ENCODE data around the gene NCOA3.
"Not testable (repeated sequence)": the region's sequence is repeated elsewhere in the genome, so short reads cannot be mapped to it uniquely, and the experiment has no call there.

The NCOA3 gene

DNA sequence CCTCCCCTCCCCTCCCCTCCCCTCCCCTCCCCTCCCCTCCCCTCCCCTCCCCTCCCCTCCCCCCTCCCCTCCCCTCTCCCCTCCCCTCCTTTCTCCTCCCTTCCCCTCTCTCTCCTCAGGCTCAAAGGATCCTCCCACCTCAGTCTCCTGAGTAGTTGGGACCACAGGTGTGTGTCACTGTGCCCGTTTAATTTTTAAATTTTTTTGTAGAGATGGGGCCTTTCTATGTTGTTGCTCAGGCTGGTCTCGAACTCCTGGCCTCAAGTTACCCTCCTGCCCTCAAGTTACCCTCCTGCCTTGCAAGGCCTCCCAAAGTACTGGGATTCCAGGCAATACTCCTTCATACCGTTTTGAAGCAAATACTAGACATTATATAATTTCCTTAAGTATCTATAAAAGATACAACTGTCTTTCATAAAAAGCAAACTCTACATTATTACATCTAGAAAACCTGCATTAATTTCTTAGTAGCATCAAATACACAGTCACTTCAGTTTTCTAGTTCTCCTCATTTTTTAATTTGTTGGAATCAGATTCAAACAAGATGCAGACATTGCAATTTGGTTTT, 39.8 kb downstream of the NCOA3 start:
- no peak for DNase-seq

DNA sequence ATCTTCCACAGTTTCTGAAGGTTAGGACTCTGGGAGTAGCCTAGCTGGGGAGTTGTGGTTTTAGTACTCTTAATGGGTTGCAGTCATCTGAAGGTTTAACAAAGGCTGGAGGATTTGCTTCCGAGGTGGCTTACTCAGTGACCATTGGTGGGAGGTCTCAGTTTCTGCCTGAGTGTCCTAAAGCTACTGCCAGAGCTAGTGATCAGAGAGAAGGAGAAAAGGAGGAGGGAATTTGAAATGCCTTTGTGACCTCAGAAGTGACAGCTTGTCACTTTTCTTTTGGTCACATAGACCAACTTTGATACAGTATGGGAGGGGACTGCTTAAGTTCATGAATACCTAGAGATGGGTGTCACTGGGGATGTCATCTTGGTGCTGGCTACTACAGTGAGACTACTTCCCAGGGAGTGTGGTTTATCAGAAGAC, 41.3 kb downstream of the NCOA3 start:
- no peak for DNase-seq

DNA sequence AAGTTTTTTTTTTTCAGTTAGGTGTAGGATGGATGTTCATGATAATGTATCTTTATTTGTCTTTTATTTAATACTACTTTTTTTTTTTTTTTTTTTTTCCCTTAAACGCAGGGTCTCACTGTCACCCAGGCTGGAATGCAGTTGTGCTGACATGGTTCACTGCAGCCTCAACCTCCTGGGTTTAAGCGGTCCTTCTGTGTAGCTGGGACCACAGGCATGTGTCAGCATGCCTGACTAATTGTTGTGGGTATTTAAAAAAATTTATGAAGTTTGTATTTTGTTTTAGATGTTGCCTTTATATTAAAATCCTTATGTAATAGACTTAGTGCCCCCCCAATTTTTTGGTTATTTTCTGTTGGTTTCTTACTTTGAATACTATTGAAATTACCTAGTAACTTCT, 42.6 kb downstream of the NCOA3 start:
- no peak for DNase-seq

DNA sequence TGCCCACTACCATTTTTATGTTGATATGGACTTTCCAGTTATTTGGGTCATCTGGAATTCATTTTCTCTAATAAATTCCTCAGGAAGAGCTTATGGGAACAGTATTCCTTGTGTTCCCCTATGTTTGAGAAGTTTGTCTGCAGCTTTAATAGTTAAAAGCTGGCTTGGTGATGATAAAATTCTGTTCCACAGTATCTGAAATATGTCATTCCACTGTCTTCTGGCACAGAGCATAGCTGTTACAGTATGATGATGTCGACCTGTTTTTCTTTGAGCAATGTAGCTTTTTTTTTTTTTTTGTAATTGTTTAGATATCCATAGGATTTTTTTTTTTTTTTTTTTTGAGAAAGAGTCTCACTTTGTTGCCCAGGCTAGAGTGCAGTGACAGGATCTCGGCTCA, 43.2 kb downstream of the NCOA3 start:
- DNase-seq, result no peak

DNA sequence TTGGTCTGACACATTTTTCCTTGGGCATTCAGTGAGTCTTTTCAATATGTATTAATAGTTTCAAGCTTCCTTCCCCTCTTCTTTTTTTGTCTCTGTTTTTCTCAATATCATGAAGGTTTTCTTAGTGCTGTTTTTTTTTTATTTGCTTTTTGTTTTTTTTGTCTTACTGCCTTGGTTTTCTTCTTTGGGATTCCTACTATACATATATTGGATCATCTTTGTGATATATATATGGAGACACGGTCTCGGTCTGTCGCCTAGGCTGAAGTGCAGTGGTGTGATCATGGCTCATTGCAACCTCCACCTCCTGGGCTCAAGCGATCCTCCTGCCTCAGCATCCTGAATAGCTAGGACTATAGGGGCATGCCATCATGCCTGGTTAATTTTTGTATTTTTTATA, 43.8 kb downstream of the NCOA3 start:
- DNase-seq, result no peak

DNA sequence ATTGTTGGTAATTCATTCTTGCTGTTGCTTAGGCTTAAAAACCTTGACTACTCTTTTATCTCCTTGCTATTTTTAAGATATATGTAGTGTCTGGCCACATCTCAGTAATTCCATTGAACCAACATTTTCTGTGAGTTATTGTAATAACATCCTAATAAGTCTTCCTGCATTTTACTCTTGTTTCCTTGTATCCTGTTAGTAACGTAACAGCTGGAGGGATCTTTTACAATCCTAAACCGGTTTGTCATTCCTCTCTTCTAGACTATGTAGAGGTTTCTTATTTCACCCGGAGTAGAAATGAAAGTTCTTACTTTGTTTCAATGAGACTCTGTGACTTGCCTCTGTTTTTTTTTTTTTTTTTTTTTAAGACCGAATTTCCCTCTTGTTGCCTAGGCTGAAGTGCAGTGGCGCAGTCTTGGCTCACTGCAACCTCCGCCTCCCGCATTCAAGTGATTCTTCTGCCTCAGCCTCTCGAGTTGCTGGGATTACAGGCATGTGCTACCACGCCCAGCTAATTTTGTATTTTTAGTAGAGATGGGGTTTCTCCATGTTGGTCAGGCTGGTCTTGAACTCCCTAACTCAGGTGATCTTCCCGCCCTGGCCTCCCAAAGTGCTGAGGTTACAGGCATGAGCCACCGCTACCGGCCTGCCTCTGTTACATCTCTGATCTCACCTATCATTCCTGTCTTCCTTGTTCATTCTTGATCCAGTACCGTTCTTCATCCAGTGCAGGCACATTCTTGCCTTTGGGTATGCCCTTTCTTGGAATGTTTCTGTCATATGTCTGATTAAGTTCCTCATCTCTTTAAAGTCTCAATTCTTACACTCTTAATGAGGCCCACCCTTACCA, 44.7 kb downstream of the NCOA3 start:
- no peak for DNase-seq

DNA sequence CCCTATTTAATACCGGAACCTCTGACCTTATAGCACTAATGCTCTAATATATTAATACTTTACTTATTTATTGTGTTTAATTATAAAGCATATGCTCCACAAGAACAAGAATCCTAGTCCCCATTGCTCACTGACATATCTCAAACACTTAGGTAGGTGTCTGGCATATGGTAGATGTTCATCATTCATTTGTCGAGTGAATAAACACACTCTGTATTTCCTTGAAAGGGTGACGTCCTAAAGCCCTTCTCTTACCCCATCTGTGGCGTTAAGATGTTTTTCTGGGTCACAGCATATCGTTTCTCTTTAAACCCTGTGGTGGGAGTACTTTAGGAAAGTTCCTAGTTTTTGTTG, 45.3 kb downstream of the NCOA3 start:
- no peak for DNase-seq

DNA sequence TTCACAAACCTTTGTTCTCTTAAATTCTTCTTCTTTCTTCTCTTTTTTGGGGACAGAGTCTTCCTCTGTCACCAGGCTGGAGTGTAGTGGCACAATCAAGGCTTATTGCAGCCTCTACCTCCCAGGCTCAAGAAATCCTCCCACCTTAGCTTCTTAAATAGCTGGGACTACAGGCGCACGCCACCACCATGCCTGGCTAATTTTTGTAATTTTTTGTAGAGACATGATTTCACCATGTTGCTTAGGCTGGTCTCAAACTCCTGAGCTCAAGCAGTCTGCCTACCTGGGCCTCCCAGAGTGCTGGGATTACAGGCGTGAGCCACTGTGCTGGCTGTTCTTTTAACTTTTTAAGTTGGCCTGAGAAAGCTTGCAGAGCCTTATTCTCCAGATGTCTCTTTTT, 48.0 kb downstream of the NCOA3 start:
- no peak for DNase-seq

DNA sequence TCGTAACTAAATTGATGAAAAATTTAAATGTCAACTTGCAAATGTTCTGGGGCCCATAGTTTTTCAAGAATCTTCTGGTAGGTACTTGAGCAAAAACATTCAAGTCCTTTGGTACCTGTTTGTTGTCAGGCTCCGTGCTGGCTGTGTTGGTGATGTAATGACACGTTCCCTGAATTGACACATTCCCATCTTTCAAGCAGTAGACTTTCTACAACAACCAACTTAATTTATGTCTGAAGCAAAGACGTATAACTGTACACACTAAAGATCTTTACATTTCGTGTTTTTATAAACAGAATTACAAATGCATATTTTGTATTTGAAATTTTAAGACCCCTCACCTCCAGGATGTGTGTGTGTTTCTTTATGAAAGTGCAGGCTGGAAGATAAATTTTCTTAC, 49.5 kb downstream of the NCOA3 start:
- DNase-seq, result no peak

DNA sequence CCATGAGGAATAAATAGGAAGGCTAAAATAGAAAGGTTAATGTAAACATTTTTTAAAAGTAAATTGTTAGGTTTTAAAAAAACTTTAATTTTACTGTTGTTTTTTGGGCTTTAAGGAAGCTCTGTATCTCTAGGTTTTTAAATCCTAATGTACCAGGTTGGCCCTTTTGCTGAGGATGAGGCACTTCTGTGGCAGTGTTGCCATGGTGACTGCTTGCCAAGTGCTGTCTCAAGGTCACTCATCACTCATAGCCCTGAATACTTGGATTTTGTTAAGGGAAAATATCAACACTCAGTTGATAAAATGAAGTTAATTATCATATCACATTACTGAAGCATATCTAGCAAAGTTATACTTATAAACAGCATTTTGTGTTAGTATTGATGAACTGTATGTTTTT, 50.2 kb downstream of the NCOA3 start:
- no peak for DNase-seq

DNA sequence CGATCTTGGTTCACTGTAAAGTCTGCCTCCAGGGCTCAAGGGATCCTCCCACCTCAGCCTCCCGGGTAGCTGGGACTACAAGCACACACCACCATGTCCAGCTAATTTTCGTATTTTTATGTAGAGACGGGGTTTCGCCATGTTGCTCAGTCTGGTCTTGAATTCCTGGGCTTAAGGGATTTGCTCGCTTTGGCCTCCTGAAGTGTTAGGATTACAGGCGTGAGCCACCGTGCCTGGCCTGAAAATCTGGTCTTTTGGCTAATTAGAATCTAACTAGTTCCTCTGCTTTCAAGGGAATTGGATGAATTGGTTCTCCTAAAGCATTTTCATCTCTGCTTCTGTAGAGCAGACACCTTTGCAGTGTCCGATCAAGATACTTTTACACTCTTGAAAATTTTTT, 51.3 kb downstream of the NCOA3 start:
- no peak for DNase-seq

DNA sequence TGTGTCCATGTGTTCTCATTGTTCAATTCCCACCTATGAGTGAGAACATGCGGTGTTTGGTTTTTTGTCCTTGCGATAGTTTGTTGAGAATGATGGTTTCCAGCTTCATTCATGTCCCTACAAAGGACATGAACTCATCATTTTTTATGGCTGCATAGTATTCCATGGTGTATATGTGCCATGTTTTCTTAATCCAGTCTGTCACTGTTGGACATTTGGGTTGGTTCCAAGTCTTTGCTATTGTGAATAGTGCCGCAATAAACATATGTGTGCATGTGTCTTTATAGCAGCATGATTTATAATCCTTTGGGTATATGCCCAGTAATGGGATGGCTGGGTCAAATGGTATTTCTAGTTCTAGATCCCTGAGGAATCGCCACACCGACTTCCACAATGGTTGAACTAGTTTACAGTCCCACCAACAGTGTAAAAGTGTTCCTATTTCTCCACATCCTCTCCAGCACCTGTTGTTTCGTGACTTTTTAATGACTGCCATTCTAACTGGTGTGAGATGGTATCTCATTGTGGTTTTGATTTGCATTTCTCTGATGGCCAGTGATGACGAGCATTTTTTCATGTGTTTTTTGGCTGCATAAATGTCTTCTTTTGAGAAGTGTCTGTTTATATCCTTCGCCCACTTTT, 52.0 kb downstream of the NCOA3 start:
- DNase-seq, result not testable (repeated sequence)

DNA sequence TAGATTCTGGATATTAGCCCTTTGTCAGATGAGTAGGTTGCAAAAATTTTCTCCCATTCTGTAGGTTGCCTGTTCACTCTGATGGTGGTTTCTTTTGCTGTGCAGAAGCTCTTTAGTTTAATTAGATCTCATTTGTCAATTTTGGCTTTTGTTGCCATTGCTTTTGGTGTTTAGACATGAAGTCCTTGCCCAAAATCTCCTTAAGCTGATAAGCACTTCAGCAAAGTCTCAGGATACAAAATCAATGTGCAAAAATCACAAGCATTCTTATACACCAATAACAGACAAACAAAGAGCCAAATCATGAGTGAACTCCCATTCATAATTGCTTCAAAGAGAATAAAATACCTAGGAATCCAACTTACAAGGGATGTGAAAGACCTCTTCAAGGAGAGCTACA, 52.6 kb downstream of the NCOA3 start:
- not testable (repeated sequence) for DNase-seq

DNA sequence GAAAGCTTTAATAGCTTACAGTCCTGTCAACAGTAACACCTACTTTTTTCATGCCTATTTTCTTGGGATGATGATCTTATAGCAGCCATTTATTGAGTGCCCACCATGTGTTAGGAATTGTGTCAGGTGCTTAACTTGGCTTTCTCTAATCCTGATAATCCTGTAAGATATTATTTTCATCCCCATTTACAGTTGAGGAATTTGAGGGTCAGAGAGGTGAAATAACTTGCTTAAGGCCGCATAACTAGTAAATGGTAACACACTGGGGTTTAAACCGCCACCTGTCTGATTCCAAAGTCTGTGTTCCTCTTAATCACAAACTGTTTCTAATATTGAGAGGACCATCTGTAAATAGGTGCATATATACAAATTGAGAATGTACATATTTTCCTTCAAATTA, 55.5 kb downstream of the NCOA3 start:
- no peak for DNase-seq

DNA sequence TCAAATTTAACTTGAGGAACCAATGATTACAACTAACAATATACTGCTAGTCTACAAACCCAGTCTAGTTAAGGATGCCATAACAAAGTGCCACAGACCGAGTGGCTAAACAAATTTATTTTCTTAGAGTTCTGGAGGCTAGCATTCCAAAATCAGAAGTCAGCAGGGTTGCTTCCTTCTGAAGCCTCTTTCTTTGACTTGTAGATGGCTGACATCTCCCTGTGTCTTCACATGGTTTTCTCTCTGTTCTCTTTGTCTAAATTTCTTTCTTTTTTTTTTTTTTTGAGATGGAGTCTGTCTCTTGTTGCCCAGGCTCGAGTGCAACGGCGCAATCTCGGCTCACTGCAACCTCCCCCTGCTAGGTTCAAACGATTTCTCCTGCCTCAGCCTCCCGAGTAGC, 56.1 kb downstream of the NCOA3 start:
- no peak for DNase-seq

DNA sequence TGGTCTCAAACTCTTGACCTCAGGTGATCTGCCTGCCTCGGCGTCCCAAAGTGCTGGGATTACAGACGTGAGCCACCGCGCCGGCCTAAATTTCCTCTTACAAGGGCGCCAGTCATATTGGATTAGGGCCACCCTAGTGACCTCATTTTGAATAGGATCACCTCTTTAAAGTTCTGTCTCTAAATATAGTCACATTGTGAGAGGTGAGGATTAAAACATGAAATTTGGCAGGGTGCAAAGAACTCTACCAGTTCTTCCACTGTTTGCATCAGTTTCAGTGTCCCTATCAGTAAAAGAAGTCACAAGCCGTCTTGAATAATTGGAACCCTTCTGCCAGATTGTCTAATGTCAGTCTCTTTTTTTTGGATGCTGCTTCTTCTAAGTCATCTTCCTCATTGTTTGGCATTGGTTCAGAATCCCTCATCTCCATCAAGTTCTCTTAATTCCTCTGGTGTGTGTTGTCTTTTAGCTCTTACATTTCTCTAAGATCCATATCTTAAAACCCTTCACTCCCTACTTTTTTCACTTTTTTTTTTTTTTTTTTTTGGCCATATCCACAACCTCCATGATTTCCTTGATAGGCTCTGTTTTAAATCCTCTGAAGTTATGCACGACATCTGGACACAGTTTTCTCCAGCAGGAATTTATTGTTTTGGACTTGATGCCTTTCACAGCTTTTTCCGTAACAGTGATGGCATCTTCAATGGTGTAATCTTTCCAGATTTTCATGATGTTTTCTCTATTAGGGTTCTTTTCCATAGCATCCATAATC, 56.8 kb downstream of the NCOA3 start:
- DNase-seq, result no peak

DNA sequence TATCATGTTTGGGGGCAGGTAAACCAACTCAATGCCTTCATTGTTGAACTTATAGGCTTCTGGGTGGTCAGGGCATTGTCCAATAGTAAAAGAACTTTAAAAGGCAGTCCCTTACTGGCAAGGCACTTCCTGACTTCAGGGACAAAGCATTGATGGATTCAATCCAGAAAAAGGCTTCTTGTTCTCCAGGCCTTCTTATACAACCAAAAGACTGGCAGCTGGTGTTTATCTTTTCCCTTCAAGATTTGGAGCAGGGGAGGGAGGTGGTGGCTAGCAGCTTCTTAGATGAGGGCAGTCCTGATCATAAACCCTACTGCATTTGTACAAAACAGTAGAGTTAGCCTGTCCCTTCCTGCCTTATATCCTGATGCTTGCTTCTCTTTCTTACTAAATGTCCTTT, 57.5 kb downstream of the NCOA3 start:
- DNase-seq, result no peak

DNA sequence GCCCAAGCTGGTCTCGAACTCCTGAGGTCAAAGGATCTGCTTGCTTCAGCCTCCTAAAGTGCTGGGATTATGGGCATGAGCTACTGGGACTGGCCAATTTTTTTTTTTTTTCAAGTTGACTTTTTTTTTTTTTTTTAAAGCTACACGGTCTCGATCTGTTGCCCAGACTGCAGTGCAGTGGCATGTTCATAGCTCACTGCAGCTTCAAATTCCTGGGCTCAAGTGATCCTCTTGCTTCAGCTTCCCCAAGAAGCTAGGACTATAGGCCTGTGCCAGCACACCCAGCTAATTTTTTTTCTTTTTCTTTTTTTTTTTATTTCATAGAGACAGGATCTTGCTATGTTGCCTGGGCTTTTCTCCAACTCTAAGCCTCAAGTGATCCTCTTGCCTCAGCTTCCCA, 59.5 kb downstream of the NCOA3 start:
- no peak for DNase-seq

DNA sequence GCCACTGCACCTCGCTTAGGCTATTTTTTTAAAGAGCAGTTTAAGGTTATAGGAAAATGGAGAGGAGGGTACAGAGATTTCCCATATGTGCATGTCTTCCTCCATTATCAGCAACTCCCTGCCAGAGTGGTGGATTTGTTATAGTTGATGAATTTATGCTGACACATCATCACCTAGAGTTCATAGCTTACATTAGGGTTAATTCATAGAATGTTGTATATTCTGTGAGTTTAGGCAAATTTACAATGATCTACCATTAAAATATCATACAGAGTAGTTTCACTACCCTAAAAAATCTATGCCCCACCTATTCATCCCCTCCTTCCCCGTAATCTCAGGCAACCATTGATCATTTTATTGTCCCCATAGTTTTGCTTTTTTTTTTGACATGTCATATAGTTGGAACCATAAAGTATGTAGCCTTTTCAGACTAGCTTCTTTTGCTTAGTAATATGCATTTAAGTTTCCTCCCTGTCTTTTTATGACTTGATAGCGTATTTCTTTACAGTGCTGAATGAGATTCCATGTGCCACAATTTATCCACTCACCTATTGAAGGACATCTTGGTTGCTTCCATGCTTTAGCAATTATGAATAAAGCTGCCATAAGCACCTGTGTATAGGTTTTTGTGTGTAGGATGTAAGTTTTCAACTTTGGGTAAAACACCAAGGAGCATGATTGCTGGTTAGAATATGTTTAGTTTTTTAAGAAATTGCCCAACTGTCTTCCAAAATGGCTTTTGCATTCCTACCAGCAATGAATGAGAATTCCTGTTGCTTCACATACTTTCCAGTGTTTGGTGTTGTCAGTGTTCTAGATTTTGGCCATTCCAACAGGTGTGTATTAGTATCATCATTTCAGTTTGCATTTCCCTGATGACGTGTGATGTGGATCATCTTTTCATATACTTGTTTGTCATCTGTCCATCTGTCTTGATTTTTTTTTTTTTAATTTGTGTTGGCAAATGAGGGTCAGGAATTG, 60.2 kb downstream of the NCOA3 start:
- DNase-seq, result no peak

DNA sequence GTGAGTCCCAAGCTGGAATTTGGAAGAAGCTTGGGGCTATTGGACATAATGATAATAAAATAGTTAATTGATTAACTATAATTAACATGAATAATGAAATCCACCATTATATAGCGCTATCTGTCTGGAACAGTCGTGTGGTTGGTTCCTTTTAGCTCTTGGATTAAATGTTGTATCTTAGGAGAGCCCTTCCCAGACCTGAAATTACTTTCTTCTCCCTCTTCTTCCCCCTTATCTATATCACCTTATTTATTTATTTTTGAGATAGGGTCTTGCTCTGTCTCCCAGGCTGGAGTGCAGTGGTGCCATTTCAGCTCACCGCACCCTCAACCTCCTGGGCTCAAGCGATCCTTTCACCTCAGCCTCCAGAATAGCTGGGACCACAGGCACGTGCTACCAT, 64.6 kb downstream of the NCOA3 start:
- no peak for DNase-seq

DNA sequence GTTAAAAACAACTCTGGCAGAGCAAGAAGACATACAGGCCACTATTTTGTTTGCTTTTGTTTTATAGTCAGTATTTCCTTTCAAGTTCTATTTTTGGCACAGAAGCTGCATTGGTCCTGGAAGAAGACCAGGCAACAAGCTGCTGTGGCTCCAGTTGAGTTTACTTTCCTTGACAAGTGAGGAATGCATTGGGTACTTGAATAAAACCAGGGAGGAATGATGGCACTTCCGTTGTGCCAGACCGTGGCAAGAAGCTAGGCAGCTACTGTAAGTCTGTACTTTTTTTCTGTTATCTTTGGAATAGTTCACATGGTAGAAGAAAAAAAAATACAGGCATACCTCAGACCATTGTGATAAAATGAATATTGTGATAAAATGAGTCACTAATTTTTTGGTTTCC, 66.3 kb downstream of the NCOA3 start:
- DNase-seq, result no peak

DNA sequence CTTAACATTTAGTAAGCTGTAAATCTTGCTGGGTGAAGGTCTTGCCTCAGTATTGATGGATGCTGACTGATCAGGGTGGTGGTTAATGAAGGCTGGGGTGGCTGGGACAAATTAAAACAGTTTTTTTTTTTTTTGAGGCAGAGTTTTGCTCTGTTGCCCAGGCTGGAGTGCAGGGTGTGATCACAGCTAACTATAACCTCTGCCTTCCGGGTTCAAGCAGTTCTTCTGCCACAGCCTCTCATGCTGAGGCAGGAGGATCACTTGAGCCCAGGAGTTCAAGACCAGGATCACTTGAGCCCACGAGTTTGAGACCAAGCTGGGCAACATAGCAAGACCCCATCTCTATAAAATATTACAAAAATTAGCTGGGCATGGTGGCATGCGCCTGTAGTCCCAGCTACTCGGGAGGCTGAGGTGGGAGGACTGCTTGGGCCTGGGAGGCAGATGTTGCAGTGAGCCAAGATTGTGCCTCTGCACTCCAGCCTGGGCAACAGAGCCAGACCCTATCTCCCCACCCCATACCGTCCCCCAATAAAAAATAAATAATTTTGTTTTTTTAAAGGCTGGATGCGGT, 67.2 kb downstream of the NCOA3 start:
- no peak for DNase-seq
